CD4-positive, alpha-beta T cell treated with Interleukin-2 at 100 ng/mL for 4 hours (primary cell): Measurements from ENCODE around the gene SDF2.
"Not testable (repeated sequence)": the region's sequence is repeated elsewhere in the genome, so short reads cannot be mapped to it uniquely, and the experiment has no call there.

Experiments
- DNase-seq: peaks from one replicate; pipeline ENCODE4 v3.0.0-alpha.2; 2020; ENCODE audit warnings: low spot score

SDF2 gene

DNA sequence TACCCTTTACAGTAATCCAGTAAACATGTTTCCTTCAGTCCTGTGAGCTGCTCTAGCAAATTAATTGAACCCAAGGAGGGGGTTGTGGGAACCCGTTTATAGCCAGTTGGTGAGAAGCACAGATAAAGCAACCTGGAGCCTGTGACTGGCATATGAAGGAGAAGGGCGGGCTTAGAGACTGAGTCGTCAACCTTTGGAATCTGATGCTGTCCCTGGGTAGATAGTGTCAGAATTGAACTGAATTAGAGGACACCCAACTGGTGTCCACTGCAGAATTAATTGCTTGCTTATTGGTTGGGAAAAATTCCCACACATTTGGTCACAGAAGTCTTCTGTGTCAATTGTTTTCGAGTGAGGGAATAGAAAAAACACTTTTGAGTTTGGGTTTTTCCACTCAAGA lies 34.9 kb downstream of the SDF2 start:
- no peak for DNase-seq

DNA sequence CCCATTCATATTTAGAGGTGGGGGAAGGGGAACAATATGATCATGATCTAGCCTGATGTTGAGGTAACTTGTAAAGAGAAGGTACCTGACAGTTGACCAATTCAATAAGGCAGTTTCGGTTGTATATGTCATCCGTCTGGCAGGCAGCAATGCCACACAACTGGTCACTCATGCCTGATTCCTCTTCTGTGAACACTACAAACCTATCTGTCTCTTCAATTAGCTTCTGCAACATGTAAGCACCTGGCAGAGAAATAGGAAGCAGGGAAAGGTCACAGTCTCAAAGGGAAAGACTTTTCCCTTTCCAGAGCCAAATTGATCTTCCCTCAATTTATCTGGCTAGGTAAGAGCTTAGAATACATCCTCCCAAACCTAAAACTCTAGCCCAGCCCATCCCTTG lies 37.6 kb downstream of the SDF2 start:
- DNase-seq: no peak

GRCh38 chr17:28623696-28624095 lies 38.0 kb downstream of the SDF2 start:
- no peak for DNase-seq

GRCh38 chr17:28622186-28622585 lies 39.5 kb downstream of the SDF2 start:
- DNase-seq: no peak

DNA sequence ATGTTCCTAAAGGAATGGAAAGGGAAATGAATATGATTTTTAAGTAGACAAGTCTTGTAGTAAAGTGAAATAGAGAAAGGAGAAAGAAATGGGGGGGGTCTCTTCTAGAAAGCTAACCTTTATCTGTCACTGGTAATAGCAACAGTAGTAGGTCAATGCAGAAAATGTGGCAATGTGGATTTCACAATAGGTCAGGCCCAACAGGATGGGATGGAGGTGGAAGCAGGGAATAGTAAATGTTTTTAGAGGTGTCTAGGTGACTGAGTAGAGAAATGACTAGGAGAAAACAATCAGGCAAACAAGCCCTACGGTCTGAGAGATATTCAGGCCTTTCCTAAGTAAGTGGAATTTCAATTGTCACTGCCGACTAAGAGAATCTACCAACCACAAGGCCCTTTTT lies 41.7 kb downstream of the SDF2 start:
- no peak for DNase-seq

DNA sequence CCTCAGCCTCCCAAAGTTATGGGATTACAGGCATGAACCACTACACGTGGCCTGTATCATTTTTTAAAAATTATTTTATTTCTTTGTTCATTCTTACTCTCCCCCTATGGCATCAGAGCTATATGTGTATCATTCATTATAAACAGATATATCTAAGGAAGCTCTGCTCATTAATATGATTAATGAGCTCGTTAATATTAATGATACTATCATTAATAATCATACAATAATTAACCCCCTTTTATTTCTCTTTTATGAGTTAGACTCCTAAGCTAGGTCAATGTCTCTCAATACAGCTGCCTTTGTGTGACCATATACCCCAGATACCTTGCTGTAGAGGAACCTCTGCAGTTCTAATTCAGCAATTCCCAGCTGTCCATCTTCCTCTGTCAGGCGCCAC lies 43.2 kb downstream of the SDF2 start:
- DNase-seq: no peak

GRCh38 chr17:28616281-28616680 lies 45.4 kb downstream of the SDF2 start:
- no peak for DNase-seq

DNA sequence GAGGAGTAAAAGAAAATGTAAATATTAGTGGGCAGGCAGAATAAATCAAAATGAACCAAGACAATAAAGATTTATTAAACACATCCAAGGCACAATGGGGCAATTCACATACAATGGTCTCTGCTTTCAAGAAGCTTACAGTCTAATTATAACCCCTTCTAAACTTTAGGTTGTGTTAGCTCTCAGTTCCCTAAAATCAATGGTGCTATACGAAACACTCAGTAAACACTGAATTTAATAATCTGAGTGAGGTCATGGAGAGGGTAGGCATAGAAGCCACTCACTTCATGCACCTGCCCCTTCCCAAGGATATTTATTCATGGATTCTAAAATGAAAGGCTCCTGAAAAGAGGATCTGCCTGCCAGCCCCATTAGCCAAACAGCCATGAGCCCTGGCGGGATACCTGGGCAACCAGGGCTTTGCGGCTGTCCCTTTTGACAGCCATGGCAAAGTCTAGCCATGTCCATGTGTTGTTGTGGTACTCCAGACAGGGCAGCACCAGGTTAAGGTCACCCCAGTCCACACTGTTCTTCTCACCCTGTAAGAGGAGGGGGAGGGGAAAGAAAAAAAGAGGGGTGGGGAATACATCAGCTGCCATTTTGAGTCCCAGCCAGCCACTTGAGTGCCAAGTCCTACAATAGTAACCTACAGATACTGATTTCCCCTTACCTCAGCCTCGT lies 46.3 kb downstream of the SDF2 start:
- DNase-seq: no peak

DNA sequence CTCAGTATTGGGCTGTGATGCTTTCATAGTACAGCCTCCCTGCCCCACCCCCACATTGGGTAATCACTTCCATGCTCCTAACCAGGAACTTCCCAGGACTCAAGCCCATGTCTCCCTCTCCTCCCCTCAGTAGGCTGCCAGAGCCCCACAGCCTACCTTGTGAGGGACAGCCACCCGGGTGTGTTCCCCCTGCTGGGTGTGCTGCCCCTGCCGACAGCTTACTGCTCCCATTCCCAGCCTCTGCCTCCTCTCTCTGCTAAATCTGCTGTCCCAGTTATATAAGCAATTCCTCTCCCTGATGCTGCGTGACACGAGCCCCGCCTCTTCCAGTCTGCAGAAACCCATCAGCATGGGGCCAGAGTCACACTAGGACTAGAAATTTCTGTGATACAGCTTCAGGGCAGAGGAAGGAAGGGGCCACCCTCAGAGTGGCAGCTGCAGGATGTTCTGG lies 47.8 kb downstream of the SDF2 start, which contains the start of gene RSKR:
Gene RSKR (minus strand): TSS at position 255 of the 451 bp plus-strand sequence. CDS start 24 bp downstream, at position 231.
- DNase-seq: no peak

DNA sequence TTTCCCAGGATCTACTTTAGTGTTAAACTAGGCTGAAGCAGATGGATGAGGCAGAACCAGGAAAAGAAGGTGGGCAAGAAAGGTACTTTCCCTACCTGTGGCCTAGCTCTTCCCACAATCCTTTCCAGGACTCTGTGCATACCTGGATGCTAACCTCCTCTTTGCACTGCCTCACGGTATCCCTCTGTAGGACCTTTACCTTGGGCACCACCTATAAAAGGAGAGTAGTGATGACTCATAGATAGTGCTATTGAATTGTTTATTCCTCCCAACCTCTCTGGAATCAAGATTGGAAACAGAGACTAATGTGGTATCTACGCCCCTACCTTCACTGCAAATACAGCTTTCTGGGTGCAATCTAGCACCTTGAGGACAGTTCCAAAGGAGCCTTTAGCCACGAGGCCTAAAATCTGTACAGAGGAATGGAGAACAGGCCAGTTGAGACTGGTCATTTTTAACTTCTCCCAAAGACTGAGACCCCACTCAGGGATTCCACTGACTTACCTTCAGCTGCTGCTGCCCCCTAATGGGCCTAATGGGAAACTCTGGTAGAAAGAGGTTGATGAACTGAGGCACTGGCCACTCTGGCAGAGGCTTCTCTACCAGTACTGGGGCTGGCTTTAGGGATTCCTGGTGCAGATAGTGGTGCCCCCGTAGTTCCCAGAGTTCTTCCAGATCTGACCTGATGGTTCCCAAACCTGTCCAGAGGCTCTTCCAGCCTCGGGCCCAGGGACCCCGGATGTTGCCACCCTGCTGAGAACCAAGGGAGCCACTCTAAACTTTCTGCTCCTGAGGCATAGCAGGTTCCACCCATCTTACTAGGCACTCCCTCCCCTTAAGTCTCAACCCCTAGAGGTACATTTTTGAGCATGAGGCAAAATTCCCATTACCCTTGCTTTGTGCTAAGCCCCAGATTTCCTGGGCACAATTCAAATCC lies 48.5 kb downstream of the SDF2 start:
- peak; percentile 40 for DNase-seq

DNA sequence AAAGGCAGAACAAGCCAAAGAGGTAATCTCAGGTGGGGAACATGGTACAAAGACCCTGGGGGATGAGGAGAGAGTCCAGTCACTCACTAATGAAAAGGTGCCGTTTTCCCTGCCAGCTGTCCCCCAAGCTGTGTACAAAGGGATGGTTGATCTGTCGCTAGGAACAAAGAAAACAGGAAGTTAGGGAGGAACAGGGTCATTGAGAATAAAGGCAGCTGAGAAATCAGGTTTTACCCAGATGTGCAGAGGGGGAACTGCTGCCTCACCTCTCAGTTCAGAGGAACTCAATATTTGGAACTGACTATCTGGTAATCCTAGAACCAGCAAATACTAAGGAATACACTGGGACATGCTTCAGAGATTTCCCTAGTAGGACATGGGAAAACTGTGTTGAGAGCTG lies 49.2 kb downstream of the SDF2 start:
- DNase-seq: no peak

DNA sequence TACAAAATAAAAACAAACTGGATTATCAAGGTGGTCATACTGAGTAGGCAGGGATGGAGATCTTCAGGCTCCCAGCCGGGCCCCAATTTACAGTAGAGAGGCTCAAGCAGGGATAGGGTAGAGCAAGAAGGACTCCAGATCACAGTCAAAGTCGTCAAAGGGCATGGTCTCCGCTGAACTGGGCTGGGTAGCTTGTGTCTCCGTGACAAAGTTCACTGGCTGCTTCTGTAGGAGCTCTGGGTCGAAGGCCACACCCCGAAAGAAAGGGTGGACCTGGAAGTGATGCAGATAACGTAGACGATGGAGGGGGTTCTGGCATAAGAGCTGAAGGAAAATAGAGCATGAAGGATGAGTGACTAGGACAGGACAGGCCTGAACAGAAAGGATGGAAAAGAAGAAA lies 51.3 kb downstream of the SDF2 start:
- no peak for DNase-seq

- not testable (repeated sequence) for DNase-seq
Observed at GRCh38 chr17:28604031-28604430, 57.7 kb downstream of the SDF2 start.

- DNase-seq: peak; percentile 72
Observed at GRCh38 chr17:28599311-28600184, 62.2 kb downstream of the SDF2 start.

GRCh38 chr17:28598799-28599310 lies 62.9 kb downstream of the SDF2 start, which contains the start of gene SPAG5:
SPAG5 (minus strand) TSS chr17:28599025; CDS start chr17:28598946, 79 bp downstream.
- DNase-seq: peak; percentile 94

DNA sequence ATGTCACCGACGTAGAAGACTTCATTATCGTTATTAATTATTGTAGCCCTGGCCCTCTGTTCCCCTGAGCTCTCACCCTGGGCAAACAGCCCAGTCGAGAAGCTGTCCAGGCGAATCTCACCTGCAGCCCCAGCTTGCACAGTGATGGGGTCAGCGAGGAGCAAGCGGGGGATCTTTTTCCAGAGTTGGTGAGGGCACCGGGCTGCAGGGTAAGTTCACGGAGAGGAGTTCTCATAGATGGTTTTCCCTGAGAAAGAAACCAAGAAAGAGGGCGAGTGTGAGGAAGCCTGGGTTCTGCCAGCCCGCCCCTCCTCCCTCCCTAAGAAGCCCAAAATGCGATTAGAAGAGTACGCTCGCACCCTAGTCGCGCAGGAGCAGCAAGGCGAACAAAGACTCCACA lies 63.3 kb downstream of the SDF2 start:
- no peak for DNase-seq
